Measurements from ENCODE around the gene SEMA4C. TPM values are rescaled to one million over a fixed set of nuclear protein-coding genes. Genes with fewer than 3 reads are reported as not detected.
A peak's percentile ranks its signal among the peaks of the same experiment; 100 is the strongest.

Gene SEMA4C
- polyA plus RNA-seq, 3 donors = 0.08 to 5.7 (median 0.21) TPM

DNA sequence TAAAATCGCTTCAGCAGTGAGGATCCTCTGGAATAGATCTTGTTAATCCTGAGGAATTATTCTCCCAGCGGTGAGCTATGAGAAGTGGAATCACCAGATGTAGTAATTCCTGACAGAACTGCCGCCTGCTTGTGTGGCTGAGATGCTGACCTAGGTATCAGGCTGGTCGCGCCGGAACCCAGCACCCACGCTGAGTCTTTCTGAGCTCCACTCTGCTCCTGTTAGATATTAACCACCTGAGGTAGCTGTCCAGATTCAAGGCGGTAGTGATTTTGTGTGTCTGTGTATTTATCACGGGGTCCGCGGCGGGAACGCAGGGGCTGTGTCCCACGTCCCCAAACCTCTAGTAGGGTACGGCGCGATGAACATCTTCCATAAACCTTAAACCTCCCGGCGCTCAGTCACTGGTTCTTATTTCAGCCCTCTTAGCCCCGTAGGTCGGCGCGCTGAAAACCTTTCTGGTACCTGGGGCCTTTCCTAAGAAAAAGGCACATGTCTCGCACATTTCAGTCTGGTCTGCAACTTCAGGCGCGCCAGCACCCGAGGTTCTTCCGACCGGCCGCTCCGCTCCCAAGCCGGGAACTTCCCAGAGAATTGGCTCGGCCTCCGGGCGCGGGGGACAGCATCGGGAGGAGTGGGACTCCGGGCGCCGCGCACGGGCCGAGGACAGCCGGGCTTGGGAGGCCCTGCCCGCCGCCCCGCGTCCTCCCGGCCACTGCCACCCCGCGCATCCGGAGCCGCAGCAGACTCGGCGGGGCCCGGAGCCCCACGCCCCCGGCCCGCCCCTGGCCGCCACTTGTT lies 54.4 kb downstream of the SEMA4C start:
- Mint-ChIP-seq H3K36me3 (peaks cover 29 to 34% of the 10 kb centered on the region in 2 donors), H3K9me3 (no peaks in the 10 kb centered on the region), H3K27me3 (ENCODE audit: low read depth in 3 of 3) (peaks cover 10 to 12% (median 10%) of the 10 kb centered on the region in 3 donors), H3K27ac (peak overlapping the region in 5 of 7 donors; percentile 20 to 70 (median 68)), H3K4me1 (peaks cover 46% of the 10 kb centered on the region), H3K4me3 (peak overlapping the region; percentile 86 to 93)
- Histone ChIP-seq H3K4me3 (replicated peaks in 1 of 3; ENCODE audit: low read depth in 2 of 3, low read length in 3 of 3) (peak overlapping the region; percentile 51 to 93 (median 67)), H3K27me3 (ENCODE audit: control insufficient read depth in 2 of 2, insufficient read depth in 2 of 2, low read length in 2 of 2) (no peaks in the 10 kb centered on the region), H3K9me3 (replicated peaks in 1 of 2; ENCODE audit: control insufficient read depth in 1 of 2, insufficient read depth in 1 of 2, low read length in 2 of 2) (no peaks in the 10 kb centered on the region), H3K36me3 (replicated peaks in 1 of 2; ENCODE audit: control insufficient read depth in 1 of 2, insufficient read depth in 2 of 2, low read length in 2 of 2) (peaks cover 4 to 9% of the 10 kb centered on the region in 2 donors), H3K4me2 (replicated peaks; ENCODE audit: extremely low read depth, low read length, poor library complexity, severe bottlenecking) (peak overlapping the region; percentile 96), H4K20me1 (ENCODE audit: insufficient read depth, low read length) (peaks cover 36% of the 10 kb centered on the region), H3K27ac (ENCODE audit: low read depth in 1 of 2, low read length in 2 of 2) (peak overlapping the region in 1 of 2 donors; percentile 61), H3K79me2 (ENCODE audit: insufficient read depth, low read length) (peaks cover 16% of the 10 kb centered on the region), H3K4me1 (ENCODE audit: control insufficient read depth in 1 of 2, insufficient read depth in 2 of 2, low read length in 2 of 2) (peaks cover 22 to 35% of the 10 kb centered on the region in 2 donors), H2AFZ (ENCODE audit: insufficient read depth, low read depth, low read length, poor library complexity, severe bottlenecking) (peak overlapping the region; percentile 98), H3K9ac (ENCODE audit: insufficient read depth, low read length, poor library complexity, severe bottlenecking) (peak overlapping the region; percentile 70)
- intact Hi-C loops (cut with micrococcal nuclease) = loop anchor here (5.0 to 10.0 kb wide), 3 partner anchors 42 to 53 kb away; partner anchors contain the start of genes ANKRD39 (in 2 of the 2) and CNNM4 (in 2 of the 2)
- WGBS (ENCODE audit: insufficient coverage) = under 1% methylated on average over 54 of the region's 60 CpGs
- DNase-seq = no peak
- TF ChIP-seq, protein P1, sequence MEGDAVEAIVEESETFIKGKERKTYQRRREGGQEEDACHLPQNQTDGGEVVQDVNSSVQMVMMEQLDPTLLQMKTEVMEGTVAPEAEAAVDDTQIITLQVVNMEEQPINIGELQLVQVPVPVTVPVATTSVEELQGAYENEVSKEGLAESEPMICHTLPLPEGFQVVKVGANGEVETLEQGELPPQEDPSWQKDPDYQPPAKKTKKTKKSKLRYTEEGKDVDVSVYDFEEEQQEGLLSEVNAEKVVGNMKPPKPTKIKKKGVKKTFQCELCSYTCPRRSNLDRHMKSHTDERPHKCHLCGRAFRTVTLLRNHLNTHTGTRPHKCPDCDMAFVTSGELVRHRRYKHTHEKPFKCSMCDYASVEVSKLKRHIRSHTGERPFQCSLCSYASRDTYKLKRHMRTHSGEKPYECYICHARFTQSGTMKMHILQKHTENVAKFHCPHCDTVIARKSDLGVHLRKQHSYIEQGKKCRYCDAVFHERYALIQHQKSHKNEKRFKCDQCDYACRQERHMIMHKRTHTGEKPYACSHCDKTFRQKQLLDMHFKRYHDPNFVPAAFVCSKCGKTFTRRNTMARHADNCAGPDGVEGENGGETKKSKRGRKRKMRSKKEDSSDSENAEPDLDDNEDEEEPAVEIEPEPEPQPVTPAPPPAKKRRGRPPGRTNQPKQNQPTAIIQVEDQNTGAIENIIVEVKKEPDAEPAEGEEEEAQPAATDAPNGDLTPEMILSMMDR (IDR thresholded peaks at IDR 0.05) = no peak

DNA sequence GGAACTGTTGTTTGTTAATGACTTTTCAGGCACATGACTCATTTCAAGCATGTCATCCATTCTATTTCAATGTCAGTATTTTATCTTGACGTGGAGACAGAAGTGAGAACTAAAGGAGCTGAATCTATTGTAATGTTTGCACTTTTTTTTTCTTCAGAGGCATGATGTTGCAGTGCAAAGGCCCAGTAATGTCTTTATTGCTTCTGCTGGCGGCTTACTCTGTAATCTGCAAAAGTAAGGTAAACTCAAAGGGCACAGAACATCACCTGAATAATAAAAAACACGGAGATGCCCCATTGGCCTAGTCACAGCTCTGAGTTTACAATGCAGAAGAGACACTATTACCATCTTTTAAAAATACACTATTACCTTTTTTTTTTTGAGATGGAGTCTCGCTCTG lies 56.2 kb downstream of the SEMA4C start:
- Histone ChIP-seq H4K20me1 (ENCODE audit: insufficient read depth, low read length) (peaks cover 18% of the 10 kb centered on the region), H3K27me3 (ENCODE audit: control insufficient read depth in 2 of 2, insufficient read depth in 2 of 2, low read length in 2 of 2) (no peaks in the 10 kb centered on the region), H3K9ac (ENCODE audit: insufficient read depth, low read length, poor library complexity, severe bottlenecking) (no peak overlapping the region), H3K9me3 (replicated peaks in 1 of 2; ENCODE audit: control insufficient read depth in 1 of 2, insufficient read depth in 1 of 2, low read length in 2 of 2) (no peaks in the 10 kb centered on the region), H3K36me3 (replicated peaks in 1 of 2; ENCODE audit: control insufficient read depth in 1 of 2, insufficient read depth in 2 of 2, low read length in 2 of 2) (peaks cover 10 to 19% of the 10 kb centered on the region in 2 donors), H2AFZ (ENCODE audit: insufficient read depth, low read depth, low read length, poor library complexity, severe bottlenecking) (no peak overlapping the region), H3K4me1 (ENCODE audit: control insufficient read depth in 1 of 2, insufficient read depth in 2 of 2, low read length in 2 of 2) (peaks cover 21 to 27% of the 10 kb centered on the region in 2 donors), H3K79me2 (ENCODE audit: insufficient read depth, low read length) (peaks cover 15% of the 10 kb centered on the region), H3K4me3 (replicated peaks in 1 of 3; ENCODE audit: low read depth in 2 of 3, low read length in 3 of 3) (no peak overlapping the region), H3K4me2 (replicated peaks; ENCODE audit: extremely low read depth, low read length, poor library complexity, severe bottlenecking) (no peak overlapping the region), H3K27ac (ENCODE audit: low read depth in 1 of 2, low read length in 2 of 2) (no peak overlapping the region)
- Mint-ChIP-seq H3K27ac (no peak overlapping the region), H3K27me3 (ENCODE audit: low read depth in 3 of 3) (peaks cover 8 to 10% (median 10%) of the 10 kb centered on the region in 3 donors), H3K4me1 (peaks cover 28% of the 10 kb centered on the region), H3K4me3 (no peak overlapping the region), H3K9me3 (no peaks in the 10 kb centered on the region), H3K36me3 (peaks cover 22 to 33% of the 10 kb centered on the region in 2 donors)
- no peak for DNase-seq
- 88% methylated on average over 3 of the region's 4 CpGs for WGBS (ENCODE audit: insufficient coverage)
- TF ChIP-seq, protein P1 (IDR thresholded peaks at IDR 0.05) = no peak
- intact Hi-C loops (cut with micrococcal nuclease) = loop anchor here in 1 of 2 donors (10.0 kb wide), 1 partner anchor 49 kb away; the partner anchor contains the start of gene CNNM4

All from CD14-positive monocyte (primary cell).